Breast epithelium (tissue), 3 donors: ENCODE data around the gene CNTRL.
"Not testable (repeated sequence)": the region's sequence is repeated elsewhere in the genome, so short reads cannot be mapped to it uniquely, and the experiment has no call there.

Source experiments
- POLR2A ChIP-seq: fragments of 450-650 bp; IDR thresholded peaks from one replicate; pipeline ENCODE4 v1.6.1; 2016; ENCODE audit warnings: antibody characterized with exemption, mild to moderate bottlenecking, moderate library complexity
- POLR2AphosphoS5 ChIP-seq, 3 donors: sonication (generic); formaldehyde crosslinking; IDR thresholded peaks; one replicate each; pipeline ENCODE4 v1.6.1; 2017; ENCODE audit warnings: antibody characterized with exemption in 3 of 3
- TF ChIP-seq, protein P1 (sequence below), 3 donors: fragments of 450-650 bp; IDR thresholded peaks; one replicate each; pipeline ENCODE4 v1.5.1; 2016 to 2017; ENCODE audit warnings: antibody characterized with exemption in 3 of 3, mild to moderate bottlenecking in 3 of 3, moderate library complexity in 3 of 3

- not testable (repeated sequence) for TF ChIP-seq POLR2A; POLR2AphosphoS5 (IDR thresholded peaks at IDR 0.05)
- TF ChIP-seq, protein P1, sequence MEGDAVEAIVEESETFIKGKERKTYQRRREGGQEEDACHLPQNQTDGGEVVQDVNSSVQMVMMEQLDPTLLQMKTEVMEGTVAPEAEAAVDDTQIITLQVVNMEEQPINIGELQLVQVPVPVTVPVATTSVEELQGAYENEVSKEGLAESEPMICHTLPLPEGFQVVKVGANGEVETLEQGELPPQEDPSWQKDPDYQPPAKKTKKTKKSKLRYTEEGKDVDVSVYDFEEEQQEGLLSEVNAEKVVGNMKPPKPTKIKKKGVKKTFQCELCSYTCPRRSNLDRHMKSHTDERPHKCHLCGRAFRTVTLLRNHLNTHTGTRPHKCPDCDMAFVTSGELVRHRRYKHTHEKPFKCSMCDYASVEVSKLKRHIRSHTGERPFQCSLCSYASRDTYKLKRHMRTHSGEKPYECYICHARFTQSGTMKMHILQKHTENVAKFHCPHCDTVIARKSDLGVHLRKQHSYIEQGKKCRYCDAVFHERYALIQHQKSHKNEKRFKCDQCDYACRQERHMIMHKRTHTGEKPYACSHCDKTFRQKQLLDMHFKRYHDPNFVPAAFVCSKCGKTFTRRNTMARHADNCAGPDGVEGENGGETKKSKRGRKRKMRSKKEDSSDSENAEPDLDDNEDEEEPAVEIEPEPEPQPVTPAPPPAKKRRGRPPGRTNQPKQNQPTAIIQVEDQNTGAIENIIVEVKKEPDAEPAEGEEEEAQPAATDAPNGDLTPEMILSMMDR (IDR thresholded peaks at IDR 0.05): not testable (repeated sequence)
Observed at GRCh38 chr9:121035717-121036116, 39.0 kb upstream of the CNTRL start.
